T-helper 22 cell (primary cell): ENCODE measurements around the gene SQOR.

Experiments used
- DNase-seq: peaks from one replicate; pipeline ENCODE4 v3.0.0-alpha.2; 2020; ENCODE audit warnings: low read depth

The SQOR gene

GRCh38 chr15:45634432-45635190 is at the start of gene SQOR:
Gene SQOR (plus strand): TSS chr15:45635029. CDS start chr15:45658924, 23,895 bp downstream.
- DNase-seq = peak; percentile 41

DNA sequence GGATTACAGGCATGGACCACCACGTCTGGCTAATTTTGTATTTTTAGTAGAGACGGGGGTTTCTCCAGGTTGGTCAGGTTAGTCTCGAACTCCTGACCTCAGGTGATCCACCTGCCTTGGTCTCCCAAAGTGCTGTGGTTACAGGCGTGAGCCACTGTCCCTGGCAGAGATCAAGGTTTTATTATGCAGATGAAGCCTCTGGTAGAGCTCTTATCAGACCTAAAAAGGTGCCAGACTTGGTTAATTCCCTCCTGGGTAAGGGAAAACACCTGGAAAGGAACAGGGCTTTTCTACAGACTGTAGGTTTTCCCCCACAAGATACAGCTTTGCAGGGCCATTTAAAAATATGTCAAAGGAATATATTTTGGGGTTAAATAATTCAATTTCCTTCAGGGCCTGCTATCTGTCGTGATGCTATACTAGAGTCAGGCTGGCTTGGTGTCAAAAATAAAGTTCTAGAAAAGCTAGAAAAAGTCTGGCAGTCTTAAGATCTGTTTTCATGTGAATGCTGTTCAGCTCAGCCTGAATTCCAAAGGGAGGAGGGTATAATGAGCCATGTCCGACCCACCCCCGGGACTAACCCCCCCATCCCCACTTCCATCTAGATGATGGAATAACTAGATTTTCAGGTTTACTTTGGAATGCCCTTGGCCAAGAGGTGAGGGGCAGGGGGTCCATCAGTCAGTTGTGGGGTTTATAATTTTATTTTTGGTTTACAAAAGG is 49.6 kb upstream of the SQOR start:
- DNase-seq = no peak

- DNase-seq = no peak
These were observed 48.7 kb upstream of the SQOR start for GRCh38 chr15:45586125-45586524.

GRCh38 chr15:45586601-45587094 is 48.2 kb upstream of the SQOR start:
- no peak for DNase-seq

GRCh38 chr15:45587095-45587862 is 47.5 kb upstream of the SQOR start, which contains the start of gene BLOC1S6:
Gene BLOC1S6 (plus strand): TSS chr15:45587379. CDS start chr15:45587444, 65 bp downstream.
- peak; percentile 83 for DNase-seq

- no peak for DNase-seq
These were observed 47.0 kb upstream of the SQOR start for GRCh38 chr15:45587863-45588170.

- DNase-seq = no peak
These were observed 46.5 kb upstream of the SQOR start for GRCh38 chr15:45588219-45588875.

- DNase-seq = no peak
These were observed 45.6 kb upstream of the SQOR start for GRCh38 chr15:45589256-45589655.

GRCh38 chr15:45594319-45594718 is 40.5 kb upstream of the SQOR start:
- no peak for DNase-seq

- no peak for DNase-seq
These were observed 39.8 kb upstream of the SQOR start for GRCh38 chr15:45594835-45595530.

DNA sequence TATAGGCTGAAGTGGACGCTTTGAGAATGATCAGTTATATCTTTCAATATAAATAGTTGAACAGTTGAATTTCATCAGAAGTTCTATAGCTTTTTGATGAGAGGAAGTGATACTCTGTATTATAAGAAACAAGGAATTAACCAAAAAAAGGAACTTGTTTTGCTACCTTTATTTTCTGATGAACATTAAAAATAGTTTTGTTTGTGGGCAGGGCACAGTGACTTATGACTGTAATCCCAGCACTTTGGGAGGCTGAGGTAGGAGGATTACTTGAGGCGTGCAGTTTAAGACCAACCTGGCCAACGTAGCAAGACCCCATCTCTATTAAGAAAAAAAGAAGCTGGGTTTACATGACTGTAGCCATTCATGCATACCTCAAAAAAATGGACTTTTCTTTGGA is 30.9 kb upstream of the SQOR start:
- no peak for DNase-seq

DNA sequence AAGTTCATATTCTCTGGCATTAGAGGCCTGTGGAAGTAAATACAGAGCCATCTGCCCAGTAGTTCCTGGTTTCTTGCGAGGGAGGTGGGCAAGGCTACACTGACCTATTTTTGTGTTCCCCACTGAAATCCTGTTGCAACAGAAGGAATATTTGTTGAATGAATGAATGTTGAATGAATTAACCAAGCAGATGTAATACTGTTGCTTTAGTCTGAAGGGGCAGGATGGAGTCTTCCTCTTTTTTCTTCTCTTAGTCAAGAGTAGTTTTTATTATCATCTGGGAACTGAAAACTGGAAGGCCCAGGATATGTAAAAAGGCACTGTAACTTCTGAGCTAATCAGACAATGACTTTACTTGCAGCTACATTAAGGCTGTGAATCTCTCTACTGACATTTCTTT is 30.5 kb upstream of the SQOR start:
- DNase-seq = no peak

- no peak for DNase-seq
These were observed 28.4 kb upstream of the SQOR start for GRCh38 chr15:45606413-45606812.

DNA sequence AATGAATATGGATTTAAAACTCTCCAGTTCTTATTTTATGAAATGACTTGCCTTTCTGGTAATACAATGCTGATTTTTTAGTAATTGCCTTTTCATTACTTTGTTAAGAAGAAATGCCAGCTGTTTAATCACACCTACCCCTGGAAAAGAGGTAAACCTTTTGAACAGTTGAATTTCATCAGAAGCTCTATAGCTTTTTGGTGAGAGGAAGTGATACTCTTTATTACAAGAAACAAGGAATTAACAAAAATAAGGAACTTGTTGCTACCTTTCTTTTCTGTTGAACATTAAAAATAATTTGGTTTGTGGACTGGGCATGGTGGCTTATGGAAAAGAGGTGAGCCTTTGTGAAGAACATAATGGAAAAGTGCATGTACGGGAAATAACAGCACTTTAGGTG is 28.0 kb upstream of the SQOR start:
- DNase-seq = no peak

DNA sequence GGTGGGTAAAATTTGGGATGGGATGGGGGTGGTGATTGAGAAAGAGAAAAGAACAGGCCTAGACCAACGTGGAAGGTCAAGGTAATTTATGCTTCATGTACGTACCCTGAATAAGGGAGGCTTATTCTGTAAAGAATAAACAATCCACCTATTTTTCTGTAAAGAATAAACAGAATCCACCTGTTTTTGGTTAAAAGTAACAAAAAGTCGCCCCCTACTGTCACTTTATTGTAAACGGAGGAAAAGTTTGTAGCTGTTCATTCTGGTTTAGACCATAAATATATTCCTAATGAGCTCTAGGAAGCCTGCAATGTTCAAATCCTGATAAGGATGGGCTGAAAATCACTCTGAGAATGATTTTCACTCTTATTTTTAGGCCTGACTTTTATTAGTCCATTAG is 23.5 kb upstream of the SQOR start:
- no peak for DNase-seq

- DNase-seq = no peak
These were observed 21.9 kb upstream of the SQOR start for GRCh38 chr15:45612790-45613415.

- no peak for DNase-seq
These were observed 17.9 kb upstream of the SQOR start for GRCh38 chr15:45616901-45617323.

DNA sequence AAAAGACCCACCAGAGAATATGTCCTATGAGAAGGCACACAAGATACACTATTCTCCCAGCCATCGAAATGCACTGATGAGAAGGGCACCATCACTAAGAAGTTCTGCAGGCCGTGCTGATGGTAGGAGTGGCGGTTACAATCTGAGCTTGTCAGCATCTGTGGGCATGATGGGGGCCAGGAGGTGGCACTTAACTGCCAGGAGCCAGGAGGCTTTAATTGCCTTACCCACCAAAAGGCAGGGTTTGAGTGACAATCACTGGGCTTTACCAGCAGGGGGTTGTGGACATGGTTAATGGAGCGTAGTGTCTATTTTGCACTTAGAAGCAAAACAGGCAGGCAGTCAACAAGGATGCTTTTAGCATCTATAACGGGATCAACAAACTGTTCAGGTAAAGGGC is 16.0 kb upstream of the SQOR start:
- DNase-seq = no peak

- DNase-seq = no peak
These were observed 6.7 kb upstream of the SQOR start for GRCh38 chr15:45628136-45628535.

DNA sequence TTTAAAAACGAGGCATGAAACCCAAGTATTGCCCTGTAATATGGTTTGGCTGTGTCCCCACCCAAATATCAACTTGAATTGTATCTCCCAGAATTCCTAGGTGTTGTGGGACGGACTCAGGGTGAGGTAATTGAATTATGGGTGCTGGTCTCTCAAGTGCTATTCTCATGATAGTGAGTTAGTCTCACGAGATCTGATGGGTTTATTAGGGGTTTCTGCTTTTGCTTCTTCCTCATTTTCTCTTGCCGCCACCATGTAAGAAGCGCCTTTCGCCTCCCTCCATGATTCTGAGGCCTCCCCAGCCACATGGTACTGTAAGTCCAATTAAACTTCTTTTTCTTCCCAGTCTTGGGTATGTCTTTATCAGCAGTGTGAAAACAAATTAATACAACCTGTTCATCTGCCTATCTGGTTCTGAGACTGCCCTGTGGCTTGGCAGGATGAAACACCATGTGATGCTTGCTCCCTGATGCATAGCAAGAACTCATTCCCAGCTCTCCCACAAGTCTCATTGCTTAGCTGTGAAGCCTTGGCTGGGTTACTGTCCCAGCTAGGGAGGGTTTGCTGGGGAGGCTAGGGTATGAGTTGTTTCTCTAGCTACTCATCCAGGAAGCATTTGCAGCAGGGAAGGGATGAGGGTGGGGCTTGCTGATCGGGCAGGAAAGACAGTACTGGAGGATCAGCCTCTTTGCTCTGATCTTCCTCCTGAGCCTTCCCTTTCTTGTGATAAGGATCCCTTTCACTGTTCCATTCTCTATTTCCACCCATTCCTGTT is 3.7 kb upstream of the SQOR start:
- no peak for DNase-seq
